Osteoblast (primary cell): Measurements from ENCODE around the gene TMEM140. TPM values are rescaled to one million over a fixed set of nuclear protein-coding genes. Genes with fewer than 3 reads are reported as not detected.

Source experiments
- DNase-seq: peaks from one replicate; pipeline ENCODE4 v3.0.0; 2011; ENCODE audit warnings: low spot score, mixed read lengths; ENCODE audit not compliant: insufficient read length; ENCODE audit errors: missing footprints
- H2AFZ ChIP-seq: 2 replicates; pipeline ENCODE4 v1.6.0; 2011; ENCODE audit warnings: mild to moderate bottlenecking, low read length
- H3K27ac ChIP-seq: 2 replicates; pipeline ENCODE4 v1.5.1; 2011; ENCODE audit warnings: mild to moderate bottlenecking, low read depth, low read length, moderate library complexity
- H3K27me3 ChIP-seq: 2 replicates; pipeline ENCODE4 v1.6.0; 2012; ENCODE audit warnings: mild to moderate bottlenecking, control low read depth, inconsistent platforms, low read length, moderate library complexity; ENCODE audit not compliant: insufficient read depth
- H3K36me3 ChIP-seq: 2 replicates; pipeline ENCODE4 v1.5.1; 2011; ENCODE audit warnings: mild to moderate bottlenecking, low read length, control low read depth, moderate library complexity; ENCODE audit not compliant: insufficient read depth
- H3K4me1 ChIP-seq: 2 replicates; pipeline ENCODE4 v1.5.1; 2011; ENCODE audit warnings: mild to moderate bottlenecking, low read length, control low read depth, moderate library complexity; ENCODE audit not compliant: insufficient read depth
- H3K4me2 ChIP-seq: 2 replicates; pipeline ENCODE4 v1.6.0; 2011; ENCODE audit warnings: mild to moderate bottlenecking, low read length; ENCODE audit not compliant: insufficient read depth
- H3K4me3 ChIP-seq: fragments of 200-600 bp; sonication (generic); 3 replicates; pipeline ENCODE4 v1.5.1; 2012; ENCODE audit warnings: mild to moderate bottlenecking, low read length, inconsistent platforms; ENCODE audit not compliant: insufficient read depth
- H3K79me2 ChIP-seq: 2 replicates; pipeline ENCODE4 v1.6.0; 2012; ENCODE audit warnings: mild to moderate bottlenecking, low read length, control low read depth, inconsistent platforms; ENCODE audit not compliant: insufficient read depth
- H3K9me3 ChIP-seq: 2 replicates; pipeline ENCODE4 v1.5.1; 2011; ENCODE audit warnings: low read depth, low read length, control low read depth
- H4K20me1 ChIP-seq: 2 replicates; pipeline ENCODE4 v1.6.0; 2012; ENCODE audit warnings: mild to moderate bottlenecking, low read length, control low read depth; ENCODE audit not compliant: insufficient read depth
- CTCF ChIP-seq: IDR thresholded peaks from 2 replicates; pipeline ENCODE4 v1.5.1; 2011; ENCODE audit warnings: mild to moderate bottlenecking, low read depth, low read length, moderate library complexity; ENCODE audit errors: extremely low read depth
- total RNA-seq: library from RNA; depleted of rRNA; stranded (reverse); fragments of >200 nt; gene quantifications from 2 replicates; pipeline ENCODE4 v1.2.3, GENCODE V29; 2012

Gene TMEM140
- 13.8 and 14.1 TPM in 2 replicates for total RNA-seq

DNA sequence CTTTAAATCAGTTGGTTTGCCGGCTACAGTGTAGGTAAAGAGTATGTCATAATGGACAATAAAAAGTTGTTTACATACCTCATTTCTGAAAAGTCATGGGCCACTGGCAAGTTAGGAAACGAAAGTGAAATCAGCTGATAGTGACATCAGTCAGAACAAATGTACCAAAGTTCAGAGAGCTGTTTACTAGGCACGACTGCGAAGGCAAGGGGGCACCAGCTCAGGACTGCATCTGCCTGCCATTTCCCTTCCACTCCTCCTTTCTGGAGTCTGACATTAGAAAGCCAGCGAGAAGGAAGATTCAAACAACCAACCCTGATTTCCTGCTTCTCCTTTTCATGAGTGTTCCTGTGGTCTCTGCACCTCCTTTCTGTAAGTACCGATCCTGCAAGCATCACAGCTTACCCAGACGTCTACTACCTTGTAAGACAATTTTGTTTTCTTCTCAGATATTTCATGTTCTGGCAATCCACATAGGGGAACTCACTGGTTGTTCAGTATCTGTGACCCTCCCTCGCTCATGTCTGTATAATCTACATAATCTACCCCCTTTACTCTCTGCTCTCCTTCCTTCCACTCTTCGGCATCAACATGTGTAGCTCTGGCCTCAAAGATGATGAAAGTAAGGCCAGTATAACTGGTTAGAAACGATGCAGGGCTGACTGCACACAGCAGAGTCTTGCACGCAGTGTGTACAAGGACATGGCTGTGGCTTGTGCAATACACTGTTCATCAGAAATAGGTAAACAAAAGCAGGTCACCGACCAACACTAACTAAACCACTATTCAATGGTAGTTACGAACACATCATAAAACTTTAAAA lies at the start of gene TMEM140:
Gene TMEM140, plus strand, starts transcription at position 174 of the 823 bp plus-strand sequence. CDS start 16,370 bp downstream, outside the sequence.
- DNase-seq, result no peak
- H3K27ac ChIP-seq, result peak within 1 kb of the TSS; percentile 80
- H3K4me1 ChIP-seq, result peaks cover 20% of the 10 kb centered on the region

GRCh38 chr7:135098391-135098790 lies 49.5 kb upstream of the TMEM140 start:
- Histone ChIP-seq H3K36me3 (no peaks in the 10 kb centered on the region), H3K4me1 (no peaks in the 10 kb centered on the region), H2AFZ (no peak overlapping the region), H3K4me2 (no peak overlapping the region), H3K79me2 (no peaks in the 10 kb centered on the region), H3K27me3 (no peaks in the 10 kb centered on the region), H4K20me1 (no peaks in the 10 kb centered on the region), H3K9me3 (no peaks in the 10 kb centered on the region), H3K27ac (no peak overlapping the region), H3K4me3 (no peak overlapping the region)
- DNase-seq, result no peak
- TF ChIP-seq CTCF, result no peak

More for the DNA sequence above, at the start of gene TMEM140:
- peak within 1 kb of the TSS; percentile 95 for H2AFZ ChIP-seq
- no peaks in the 10 kb centered on the region for H3K9me3 ChIP-seq
- H3K27me3 ChIP-seq, result no peaks in the 10 kb centered on the region
- H3K4me3 ChIP-seq, result peak within 1 kb of the TSS; percentile 77
- H3K4me2 ChIP-seq, result peak within 1 kb of the TSS; percentile 94
- no peaks in the 10 kb centered on the region for H3K79me2 ChIP-seq
- H4K20me1 ChIP-seq, result no peaks in the 10 kb centered on the region
- H3K36me3 ChIP-seq, result no peaks in the 10 kb centered on the region
- TF ChIP-seq CTCF, result no peak

GRCh38 chr7:135100856-135101255 lies 47.0 kb upstream of the TMEM140 start:
- TF ChIP-seq CTCF, result no peak
- H3K27ac ChIP-seq, result no peak overlapping the region

DNA sequence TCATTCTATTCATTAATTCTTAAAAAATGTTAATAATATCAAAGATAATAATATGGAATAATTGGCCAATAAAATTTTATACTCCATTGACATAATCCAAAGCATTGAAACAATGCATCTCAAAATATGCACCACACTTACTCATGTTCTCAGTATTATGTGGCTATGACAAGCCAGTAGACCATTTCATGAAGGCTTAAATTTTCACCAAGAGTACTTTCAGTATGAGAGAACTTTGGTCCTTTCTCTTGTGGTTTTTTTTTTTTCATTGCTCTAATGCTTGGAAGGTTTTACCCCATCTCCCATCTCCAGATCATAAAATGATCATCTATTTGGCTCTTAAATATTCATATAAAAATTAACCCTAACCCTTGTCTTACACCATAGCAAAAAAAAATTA lies 45.5 kb upstream of the TMEM140 start:
- Histone ChIP-seq H3K4me3 (no peak overlapping the region), H3K9me3 (no peaks in the 10 kb centered on the region), H3K4me2 (no peak overlapping the region), H3K27ac (no peak overlapping the region), H2AFZ (no peak overlapping the region), H4K20me1 (no peaks in the 10 kb centered on the region), H3K36me3 (no peaks in the 10 kb centered on the region), H3K4me1 (no peaks in the 10 kb centered on the region), H3K79me2 (no peaks in the 10 kb centered on the region), H3K27me3 (peaks cover 5% of the 10 kb centered on the region)
- no peak for TF ChIP-seq CTCF
- no peak for DNase-seq

More at GRCh38 chr7:135100856-135101255, 47.0 kb upstream of the TMEM140 start:
- Histone ChIP-seq H3K4me3 (no peak overlapping the region), H3K36me3 (no peaks in the 10 kb centered on the region), H3K4me2 (no peak overlapping the region), H2AFZ (no peak overlapping the region), H3K27me3 (no peaks in the 10 kb centered on the region), H4K20me1 (no peaks in the 10 kb centered on the region), H3K4me1 (no peaks in the 10 kb centered on the region), H3K9me3 (no peaks in the 10 kb centered on the region), H3K79me2 (no peaks in the 10 kb centered on the region)
- no peak for DNase-seq
